HG02678 (cell line): ENCODE data around the gene HPN.
"Not testable (repeated sequence)": the region's sequence is repeated elsewhere in the genome, so short reads cannot be mapped to it uniquely, and the experiment has no call there.

ENCODE experiments used
- ATAC-seq: cut with Tn5 transposase; IDR thresholded peaks from one replicate; pipeline ENCODE4 v1.9.1; 2021; ENCODE audit warnings: mild to moderate bottlenecking, moderate library complexity; ENCODE audit not compliant: unreplicated experiment

Gene HPN

GRCh38 chr19:35041548-35042055, at the start of gene HPN:
Gene HPN (plus strand): TSS chr19:35041721. CDS start chr19:35042507, 786 bp downstream.
- no peak for ATAC-seq

GRCh38 chr19:34992582-34992981, 48.9 kb upstream of the HPN start:
- ATAC-seq = not testable (repeated sequence)

- ATAC-seq = no peak
Observed at GRCh38 chr19:34994286-34994642, 47.3 kb upstream of the HPN start.

GRCh38 chr19:34994643-34995541, 46.6 kb upstream of the HPN start:
- no peak for ATAC-seq

- no peak for ATAC-seq
Observed at GRCh38 chr19:34995551-34995950, 46.0 kb upstream of the HPN start.

- no peak for ATAC-seq
Observed at GRCh38 chr19:34997071-34997617, 44.4 kb upstream of the HPN start.

- ATAC-seq = not testable (repeated sequence)
Observed at GRCh38 chr19:34998224-34998623, 43.3 kb upstream of the HPN start.

- no peak for ATAC-seq
Observed at GRCh38 chr19:34998777-34999497, 42.6 kb upstream of the HPN start.

- ATAC-seq = peak; percentile 54
Observed at GRCh38 chr19:34999498-35000337, 41.8 kb upstream of the HPN start, which contains the start of gene GRAMD1A. Gene GRAMD1A (plus strand): TSS chr19:35000323. CDS start chr19:35000479, 156 bp downstream.

GRCh38 chr19:35000338-35000646, 41.2 kb upstream of the HPN start:
- no peak for ATAC-seq

- ATAC-seq = no peak
Observed at GRCh38 chr19:35000647-35001501, 40.6 kb upstream of the HPN start.

GRCh38 chr19:35002037-35002535, 39.4 kb upstream of the HPN start:
- no peak for ATAC-seq

- no peak for ATAC-seq
Observed at GRCh38 chr19:35004517-35005255, 36.8 kb upstream of the HPN start.

- no peak for ATAC-seq
Observed at GRCh38 chr19:35005256-35005977, 36.1 kb upstream of the HPN start.

- ATAC-seq = not testable (repeated sequence)
Observed at GRCh38 chr19:35006007-35006341, 35.5 kb upstream of the HPN start.

- ATAC-seq = no peak
Observed at GRCh38 chr19:35006342-35006998, 35.1 kb upstream of the HPN start.

- ATAC-seq = no peak
Observed at GRCh38 chr19:35006999-35007365, 34.5 kb upstream of the HPN start.

- not testable (repeated sequence) for ATAC-seq
Observed at GRCh38 chr19:35007427-35007826, 34.1 kb upstream of the HPN start.
